ENCODE data around the gene FOXN3. TPM values are rescaled to one million over a fixed set of nuclear protein-coding genes. Genes with fewer than 3 reads are reported as not detected.

Gene FOXN3
- total RNA-seq, 4 donors from 2014 or later, result 66.1 to 130 (median 109) TPM

- intact Hi-C loops (cut with DNase I; ENCODE audit: low total_unique reads) (loop anchor here (10.0 kb wide), 1 partner anchor 248 kb away; no protein-coding TSS in a partner anchor), in situ Hi-C loops (cut with MboI; ENCODE audit: low pct_ligation_motif_present in 1 of 4, low pct_unique_long_range_greater_than_20kb in 1 of 4, low sequenced_read_pairs in 3 of 4) (loop anchor here in 2 of 4 donors (25.0 kb wide), 2 partner anchors 386 to 489 kb away; no protein-coding TSS in a partner anchor)
- Histone ChIP-seq H3K9me3 (no peaks in the 10 kb centered on the region), H3K27me3 (no peaks in the 10 kb centered on the region), H3K36me3 (no peaks in the 10 kb centered on the region), H3K4me1 (peaks cover 14 to 71% (median 43%) of the 10 kb centered on the region in 4 donors), H3K27ac (peak overlapping the region; percentile 70 to 83 (median 81)), H3K4me3 (peak overlapping the region in 1 of 4 donors; percentile 23)
- no peak for DNase-seq
- TF ChIP-seq POLR2AphosphoS5 (IDR thresholded peaks at IDR 0.05) (no peak), POLR2A (IDR thresholded peaks at IDR 0.05) (no peak), EP300 (IDR thresholded peaks at IDR 0.05; ENCODE audit: low read depth) (no peak)
- TF ChIP-seq, protein P1, sequence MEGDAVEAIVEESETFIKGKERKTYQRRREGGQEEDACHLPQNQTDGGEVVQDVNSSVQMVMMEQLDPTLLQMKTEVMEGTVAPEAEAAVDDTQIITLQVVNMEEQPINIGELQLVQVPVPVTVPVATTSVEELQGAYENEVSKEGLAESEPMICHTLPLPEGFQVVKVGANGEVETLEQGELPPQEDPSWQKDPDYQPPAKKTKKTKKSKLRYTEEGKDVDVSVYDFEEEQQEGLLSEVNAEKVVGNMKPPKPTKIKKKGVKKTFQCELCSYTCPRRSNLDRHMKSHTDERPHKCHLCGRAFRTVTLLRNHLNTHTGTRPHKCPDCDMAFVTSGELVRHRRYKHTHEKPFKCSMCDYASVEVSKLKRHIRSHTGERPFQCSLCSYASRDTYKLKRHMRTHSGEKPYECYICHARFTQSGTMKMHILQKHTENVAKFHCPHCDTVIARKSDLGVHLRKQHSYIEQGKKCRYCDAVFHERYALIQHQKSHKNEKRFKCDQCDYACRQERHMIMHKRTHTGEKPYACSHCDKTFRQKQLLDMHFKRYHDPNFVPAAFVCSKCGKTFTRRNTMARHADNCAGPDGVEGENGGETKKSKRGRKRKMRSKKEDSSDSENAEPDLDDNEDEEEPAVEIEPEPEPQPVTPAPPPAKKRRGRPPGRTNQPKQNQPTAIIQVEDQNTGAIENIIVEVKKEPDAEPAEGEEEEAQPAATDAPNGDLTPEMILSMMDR (IDR thresholded peaks at IDR 0.05), result no peak
- 36 to 43% methylated on average over 5 of the region's 5 CpGs for WGBS, 2 donors (ENCODE audit: low coverage in 1 of 2)
Measured at GRCh38 chr14:89422952-89423345, 5.9 kb upstream of the FOXN3 start.

GRCh38 chr14:89422181-89422951 lies 5.3 kb upstream of the FOXN3 start:
- in situ Hi-C loops (cut with MboI; ENCODE audit: low pct_ligation_motif_present in 1 of 4, low pct_unique_long_range_greater_than_20kb in 1 of 4, low sequenced_read_pairs in 3 of 4), result loop anchor here in 2 of 4 donors (25.0 kb wide), 2 partner anchors 385 to 490 kb away; no protein-coding TSS in a partner anchor
- Histone ChIP-seq H3K27me3 (no peaks in the 10 kb centered on the region), H3K4me1 (peaks cover 14 to 69% (median 42%) of the 10 kb centered on the region in 4 donors), H3K27ac (peak overlapping the region; percentile 70 to 83 (median 81)), H3K9me3 (no peaks in the 10 kb centered on the region), H3K4me3 (peak overlapping the region in 1 of 4 donors; percentile 23), H3K36me3 (no peaks in the 10 kb centered on the region)
- TF ChIP-seq POLR2A (IDR thresholded peaks at IDR 0.05) (peak; percentile 43), POLR2AphosphoS5 (IDR thresholded peaks at IDR 0.05) (peak; percentile 21 to 51 (median 48)), EP300 (IDR thresholded peaks at IDR 0.05; ENCODE audit: low read depth) (no peak)
- TF ChIP-seq, protein P1 (IDR thresholded peaks at IDR 0.05), result peak in 1 of 5 experiments; percentile 16
- intact Hi-C loops (cut with DNase I; ENCODE audit: low total_unique reads), result loop anchor here (10.0 kb wide), 1 partner anchor 248 kb away; no protein-coding TSS in a partner anchor
- WGBS, 2 donors (ENCODE audit: low coverage in 1 of 2), result 47 to 49% methylated on average over 9 to 11 of the region's 11 CpGs
- DNase-seq, result peak; percentile 66

DNA sequence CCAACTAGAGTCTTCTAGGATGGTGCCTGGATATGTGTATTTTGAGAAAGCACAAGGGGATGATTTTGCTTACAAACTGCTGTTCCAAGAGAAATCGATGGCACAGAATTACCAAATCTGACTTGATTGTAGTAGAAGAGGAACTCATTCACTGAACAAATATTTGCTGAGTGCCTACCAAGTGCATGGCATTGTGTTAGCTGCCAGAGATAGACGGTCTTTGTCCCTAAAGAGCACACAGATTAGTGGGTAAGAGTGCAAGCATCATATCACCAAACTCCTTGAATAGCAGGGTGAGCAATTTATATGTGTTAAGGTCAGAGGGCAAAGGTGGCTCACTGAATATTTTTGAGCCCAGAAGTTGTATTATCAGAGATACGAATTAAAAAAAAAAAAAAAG lies 3.5 kb upstream of the FOXN3 start:
- H3K27ac ChIP-seq, result peak overlapping the region; percentile 30 to 44 (median 35)
- 50 to 64% methylated on average over 1 to 3 of the region's 3 CpGs for WGBS, 2 donors (ENCODE audit: low coverage in 1 of 2)

More for the DNA sequence above, 3.5 kb upstream of the FOXN3 start:
- H3K9me3 ChIP-seq, result no peaks in the 10 kb centered on the region
- in situ Hi-C loops (cut with MboI; ENCODE audit: low pct_ligation_motif_present in 1 of 4, low pct_unique_long_range_greater_than_20kb in 1 of 4, low sequenced_read_pairs in 3 of 4) (loop anchor here in 2 of 4 donors (25.0 kb wide), 2 partner anchors 383 to 492 kb away; no protein-coding TSS in a partner anchor), intact Hi-C loops (cut with DNase I; ENCODE audit: low total_unique reads) (loop anchor here (10.0 kb wide), 1 partner anchor 246 kb away; no protein-coding TSS in a partner anchor)
- no peak for TF ChIP-seq EP300 (IDR thresholded peaks at IDR 0.05; ENCODE audit: low read depth)
- TF ChIP-seq POLR2A (IDR thresholded peaks at IDR 0.05), result no peak
- TF ChIP-seq, protein P1 (IDR thresholded peaks at IDR 0.05), result no peak
- no peak for TF ChIP-seq POLR2AphosphoS5 (IDR thresholded peaks at IDR 0.05)
- H3K27me3 ChIP-seq, result no peaks in the 10 kb centered on the region
- peaks cover 14 to 67% (median 41%) of the 10 kb centered on the region in 4 donors for H3K4me1 ChIP-seq
- no peak overlapping the region for H3K4me3 ChIP-seq
- no peaks in the 10 kb centered on the region for H3K36me3 ChIP-seq
- no peak for DNase-seq

All from transverse colon (tissue), 4 donors.